NCI-H345 treated with DMSO at 0.1 percent for 48 hours (cell line): ENCODE results near the gene RAD23A.

Experiments
- DNase-seq: peaks from one replicate; lab custom pipeline; 2025; ENCODE audit not compliant: unreplicated experiment; lab: John Stamatoyannopoulos, UW

The RAD23A gene

DNA sequence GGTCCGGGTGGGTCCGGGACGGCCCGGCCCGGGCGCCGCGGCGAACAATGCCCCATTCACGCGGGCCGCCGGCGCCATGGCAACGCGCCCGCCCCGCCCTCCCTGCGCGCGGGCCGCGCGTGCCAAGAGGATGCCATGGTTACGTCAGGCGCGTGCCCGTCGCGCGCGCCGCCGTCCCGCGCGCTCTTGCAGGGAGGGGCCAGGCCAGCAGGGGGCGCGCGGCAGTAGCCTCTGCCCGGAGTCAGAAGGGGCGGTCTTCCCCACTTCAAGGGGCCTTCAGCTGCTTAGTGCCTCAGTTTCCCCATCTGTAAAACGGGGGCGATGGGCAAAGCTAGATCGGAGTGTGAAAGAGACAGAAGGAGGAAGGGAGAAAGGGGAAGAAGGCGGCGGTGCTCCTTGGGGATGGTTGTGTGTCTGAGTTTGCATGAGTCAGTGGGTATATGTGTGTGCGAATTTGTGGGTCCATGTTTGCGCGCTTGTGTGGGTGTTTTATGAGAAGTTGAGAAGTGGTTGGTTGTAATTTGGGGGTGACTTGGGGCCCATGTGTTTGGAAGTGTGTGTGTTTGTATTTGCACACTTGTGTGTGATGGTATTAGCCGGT is 38.0 kb downstream of the RAD23A start:
- DNase-seq: no peak

DNA sequence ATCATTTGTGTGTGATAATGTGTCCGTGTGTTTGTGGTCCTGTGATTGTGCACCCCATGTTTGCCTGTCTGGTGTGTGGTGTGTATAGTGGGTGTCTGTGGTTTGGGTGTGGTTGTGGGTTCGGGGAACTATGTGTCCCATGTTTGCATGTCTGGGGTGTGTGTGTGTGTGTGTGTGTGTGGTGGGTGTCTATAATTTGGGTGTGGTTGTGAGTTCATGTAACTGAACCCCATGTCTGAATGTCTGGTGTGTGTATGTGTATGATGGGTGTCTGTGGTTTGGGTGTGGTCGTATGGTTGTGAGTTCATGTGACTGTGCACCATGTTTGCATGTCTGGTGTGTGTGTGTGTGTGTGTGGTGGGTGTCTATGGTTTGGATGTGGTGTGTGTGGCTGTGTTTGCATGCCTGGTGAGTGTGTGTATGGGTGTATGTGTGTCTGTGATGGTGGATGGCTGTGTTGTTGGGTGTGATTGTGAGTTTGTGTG is 38.5 kb downstream of the RAD23A start:
- no peak for DNase-seq

DNA sequence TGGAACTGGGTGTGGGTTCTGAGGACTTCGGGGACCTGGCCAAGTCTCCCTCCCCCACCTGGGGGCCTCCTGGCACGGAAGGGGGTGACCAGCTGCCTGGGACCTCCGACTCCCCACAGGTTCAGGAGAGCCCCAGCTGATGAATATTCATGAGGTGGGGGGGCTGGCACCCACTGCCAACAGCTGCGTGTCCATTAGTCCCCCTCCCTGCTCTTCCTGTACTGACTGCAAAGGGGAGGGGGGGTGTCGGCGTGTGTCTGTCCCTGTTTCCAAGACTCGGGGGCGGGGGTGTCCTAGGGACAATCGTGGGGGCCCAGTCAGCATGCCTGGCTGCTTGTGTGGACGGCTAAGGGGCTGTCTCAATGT is 39.0 kb downstream of the RAD23A start:
- DNase-seq: no peak

DNA sequence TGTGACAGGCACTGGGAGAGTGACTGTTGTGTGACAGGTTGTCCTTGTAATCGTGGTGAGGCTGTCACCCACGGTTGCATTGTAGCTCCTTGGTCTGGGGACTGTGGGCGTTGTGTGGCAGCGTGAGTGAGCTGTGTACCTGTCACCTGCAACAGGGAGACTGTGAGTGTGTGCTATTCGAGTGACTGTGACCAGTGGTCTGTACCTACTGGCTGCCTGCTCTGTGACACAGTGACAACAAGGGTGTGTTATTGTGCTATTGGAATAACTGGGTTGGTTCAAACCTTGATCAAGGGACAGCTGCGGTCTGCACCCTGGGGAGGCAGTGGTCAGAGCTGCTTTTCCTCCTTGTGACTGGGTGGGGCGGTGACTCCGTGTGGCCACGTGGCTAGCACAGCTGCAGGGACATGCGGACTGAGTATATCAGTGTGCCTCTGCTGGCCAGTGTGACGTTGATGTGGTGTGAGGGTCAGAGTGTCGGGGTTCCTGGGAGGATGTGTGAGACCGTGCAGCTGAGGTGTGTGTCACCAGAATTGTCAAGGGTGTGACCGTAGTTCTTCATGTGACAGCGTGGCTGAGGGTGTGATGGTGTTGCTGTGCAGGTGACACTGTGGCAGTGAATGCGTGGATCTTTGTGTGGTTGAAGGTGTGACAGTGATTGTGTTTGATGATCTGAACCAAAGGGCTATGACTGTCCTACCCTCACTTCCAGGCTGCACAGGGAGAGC is 39.6 kb downstream of the RAD23A start:
- no peak for DNase-seq

DNA sequence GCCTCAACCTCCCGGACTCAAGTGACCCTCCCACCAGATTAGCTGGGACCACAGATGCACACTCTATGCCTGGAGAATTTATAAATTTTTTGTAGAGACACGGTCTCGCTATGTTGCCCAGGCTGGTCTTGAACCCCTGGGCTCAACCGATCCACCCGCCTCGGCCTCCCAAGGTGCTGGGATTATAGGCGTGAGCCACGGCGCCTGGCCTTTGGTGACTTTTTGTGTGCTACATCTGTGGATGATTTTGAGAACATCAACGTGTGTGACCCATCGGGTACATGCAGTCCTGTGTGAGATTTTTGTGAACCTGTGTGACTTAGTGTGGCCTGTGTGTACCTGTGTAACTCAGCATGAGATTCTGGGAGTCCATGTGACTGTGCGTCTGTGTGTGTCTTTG is 41.1 kb downstream of the RAD23A start:
- DNase-seq: no peak

DNA sequence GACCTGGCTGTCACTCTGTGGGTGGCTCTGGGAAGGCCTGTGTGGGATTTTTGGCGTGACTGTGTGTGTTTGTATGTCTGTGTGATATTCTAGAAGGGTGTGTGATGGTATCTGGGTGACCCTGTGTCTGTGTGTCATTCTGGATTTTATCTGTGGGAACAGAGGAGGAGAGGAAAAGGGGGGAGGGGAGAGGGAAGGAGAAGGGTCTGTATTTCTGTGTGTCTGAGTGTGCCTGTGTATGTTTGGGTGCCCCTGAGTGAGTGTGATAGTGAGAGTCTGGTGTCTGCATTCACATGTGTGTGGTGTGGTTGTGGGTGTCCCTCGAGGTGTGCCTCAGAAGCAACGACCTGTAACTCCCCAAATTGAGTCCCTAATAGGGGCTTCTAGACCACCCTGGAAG is 41.5 kb downstream of the RAD23A start:
- DNase-seq: no peak

DNA sequence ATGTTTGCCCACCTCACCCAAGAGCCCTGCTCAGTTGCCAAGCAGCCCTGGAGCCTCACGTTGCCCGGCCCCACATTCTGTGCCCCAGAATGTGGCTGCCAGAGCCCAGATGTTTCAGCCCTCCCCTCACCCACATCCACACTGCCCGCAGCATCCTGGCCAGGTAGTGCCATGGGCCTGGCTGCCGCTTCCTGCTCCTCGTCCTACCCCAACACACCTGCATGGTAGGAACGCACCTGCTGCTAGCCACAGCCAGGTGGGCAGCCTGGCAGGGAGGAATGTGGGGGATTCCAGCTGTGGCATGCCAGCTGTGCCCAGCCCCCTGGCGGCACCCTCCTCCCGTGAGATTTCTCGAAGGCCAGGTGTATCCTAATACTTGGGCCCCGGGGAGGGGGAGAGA is 42.1 kb downstream of the RAD23A start:
- no peak for DNase-seq

DNA sequence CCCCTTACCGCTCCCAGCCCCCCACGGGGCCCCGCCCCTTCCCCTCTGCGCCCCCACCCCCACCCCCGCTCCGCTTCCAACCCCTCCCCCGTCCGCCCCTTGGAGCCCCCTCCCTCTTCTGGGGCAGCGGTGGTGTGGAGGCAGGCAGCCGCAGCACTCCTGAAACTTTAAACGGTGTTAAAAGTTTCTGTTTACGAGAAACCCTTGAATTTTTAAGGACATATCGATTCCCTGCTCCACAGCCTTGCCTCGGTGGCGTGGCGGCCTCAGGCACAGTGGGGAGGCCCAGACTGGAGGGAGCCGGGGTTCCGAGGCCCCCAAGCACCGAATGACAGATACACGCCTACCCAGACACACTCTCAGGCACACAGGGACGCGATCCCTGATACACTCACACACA is 44.8 kb downstream of the RAD23A start:
- no peak for DNase-seq

DNA sequence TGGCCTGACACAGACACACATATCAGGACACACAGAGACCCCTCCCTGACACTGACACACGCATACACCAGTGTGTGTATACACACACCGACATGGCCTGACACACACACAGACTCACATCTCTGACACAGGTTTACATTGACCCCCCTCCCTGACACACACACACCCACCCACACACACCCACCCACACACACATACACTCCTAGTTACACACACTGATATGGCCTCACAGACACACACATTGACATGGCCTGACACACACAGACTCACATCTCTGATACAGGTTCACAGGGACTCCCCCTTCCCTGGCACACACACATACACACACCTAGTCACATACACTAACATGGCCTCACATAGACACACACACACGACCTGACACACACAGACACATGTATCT is 45.2 kb downstream of the RAD23A start:
- DNase-seq: no peak

DNA sequence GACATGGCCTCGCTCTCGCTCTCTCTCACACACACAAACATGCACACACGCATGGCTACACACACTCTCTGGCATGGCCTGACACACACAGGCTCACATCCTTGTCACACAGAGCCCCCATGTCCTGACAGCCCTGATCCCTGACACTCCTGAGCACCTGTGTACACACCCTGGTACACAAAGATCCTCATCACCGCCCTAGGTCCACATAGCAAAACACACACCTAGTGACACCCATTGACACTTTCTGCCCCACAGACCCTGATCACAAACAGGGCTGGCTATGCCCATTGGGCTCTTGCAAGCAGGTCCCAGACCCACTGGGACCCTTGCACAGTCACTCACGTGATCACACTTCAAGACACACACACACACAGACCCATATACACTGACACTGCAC is 45.6 kb downstream of the RAD23A start:
- DNase-seq: no peak

DNA sequence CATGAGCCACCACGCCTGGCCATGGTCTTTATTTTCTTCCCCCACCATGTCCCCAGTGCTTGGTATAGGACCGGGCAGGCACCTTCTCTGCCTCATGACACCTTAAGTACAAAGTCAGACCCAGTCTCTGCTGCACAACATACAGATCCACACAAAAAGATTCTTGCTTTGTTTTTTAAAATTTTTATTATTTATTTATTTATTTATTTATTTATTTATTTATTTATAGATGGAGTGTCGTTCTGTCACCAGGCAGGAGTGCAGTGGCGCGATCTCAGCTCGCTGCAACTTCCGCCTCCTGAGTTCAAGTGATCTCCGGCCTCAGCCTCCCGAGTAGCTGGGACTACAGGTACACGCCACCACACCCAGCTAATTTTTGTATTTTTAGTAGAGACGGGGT is 47.1 kb downstream of the RAD23A start:
- no peak for DNase-seq

DNA sequence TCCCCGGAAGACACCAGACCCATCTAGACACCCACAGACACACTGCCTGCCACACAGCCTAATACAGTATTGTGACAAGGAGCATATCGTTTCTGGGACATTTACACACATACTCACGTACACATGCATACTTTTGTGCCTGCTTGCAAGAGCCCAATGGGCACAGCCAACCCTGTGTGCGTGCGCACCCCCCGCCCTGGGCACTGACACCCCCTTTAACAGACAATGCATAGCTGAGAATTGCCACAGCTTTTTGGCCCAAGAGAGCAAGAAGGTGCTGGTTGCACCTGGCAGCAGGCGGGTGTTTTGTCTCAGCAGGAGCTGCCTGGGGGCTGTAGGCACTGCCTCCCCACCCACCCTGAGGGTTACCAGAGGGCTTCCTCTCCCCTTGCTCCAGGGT is 47.9 kb downstream of the RAD23A start:
- no peak for DNase-seq

DNA sequence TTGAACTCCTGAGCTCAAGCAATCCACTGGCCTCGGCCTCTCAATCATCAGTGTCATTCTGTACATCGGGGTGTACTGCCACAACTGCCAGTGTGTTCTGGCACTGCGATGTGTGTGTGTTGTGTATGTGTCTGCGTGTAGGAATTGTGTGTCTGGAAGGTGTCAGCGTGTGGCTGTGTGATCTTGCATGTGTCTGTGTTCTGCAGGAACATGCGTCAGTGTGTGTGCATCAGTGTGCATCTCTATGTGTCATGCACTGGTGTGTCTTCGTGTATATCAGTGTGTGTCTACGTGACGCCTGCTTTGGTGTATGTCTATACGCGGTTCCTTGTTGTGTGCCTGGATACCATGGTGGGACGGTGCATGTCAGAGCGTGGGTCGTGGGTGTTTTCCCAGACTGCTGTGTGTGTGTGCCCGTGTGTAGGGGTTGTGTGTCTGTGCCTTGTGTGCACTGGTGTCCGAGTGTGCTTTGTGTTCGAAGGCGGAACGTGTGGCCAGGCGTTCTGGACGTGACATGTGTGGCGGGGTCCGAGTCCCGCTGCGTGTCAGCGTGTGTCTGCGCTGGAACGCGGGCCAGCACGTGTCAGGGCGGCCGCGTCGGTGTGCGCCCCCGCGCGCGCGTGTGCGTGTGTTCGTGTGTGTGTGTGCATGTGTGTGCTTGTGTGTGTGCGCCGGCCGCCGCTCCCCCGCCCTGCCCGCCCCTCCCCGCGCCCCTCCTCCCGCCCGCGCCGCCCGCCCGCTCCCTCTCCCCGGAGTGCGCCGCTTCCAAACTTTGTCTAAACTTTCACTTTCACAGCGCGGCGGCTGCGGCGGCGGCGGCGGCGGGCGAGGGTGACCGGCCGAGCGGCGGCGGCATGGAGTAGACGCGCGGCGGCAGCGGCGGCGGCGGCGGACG is 49.3 kb downstream of the RAD23A start, which contains the start of gene NFIX:
Gene NFIX, plus strand, starts transcription at position 775 of the 895 bp plus-strand sequence. CDS start 363 bp downstream, outside the sequence.
- no peak for DNase-seq

DNA sequence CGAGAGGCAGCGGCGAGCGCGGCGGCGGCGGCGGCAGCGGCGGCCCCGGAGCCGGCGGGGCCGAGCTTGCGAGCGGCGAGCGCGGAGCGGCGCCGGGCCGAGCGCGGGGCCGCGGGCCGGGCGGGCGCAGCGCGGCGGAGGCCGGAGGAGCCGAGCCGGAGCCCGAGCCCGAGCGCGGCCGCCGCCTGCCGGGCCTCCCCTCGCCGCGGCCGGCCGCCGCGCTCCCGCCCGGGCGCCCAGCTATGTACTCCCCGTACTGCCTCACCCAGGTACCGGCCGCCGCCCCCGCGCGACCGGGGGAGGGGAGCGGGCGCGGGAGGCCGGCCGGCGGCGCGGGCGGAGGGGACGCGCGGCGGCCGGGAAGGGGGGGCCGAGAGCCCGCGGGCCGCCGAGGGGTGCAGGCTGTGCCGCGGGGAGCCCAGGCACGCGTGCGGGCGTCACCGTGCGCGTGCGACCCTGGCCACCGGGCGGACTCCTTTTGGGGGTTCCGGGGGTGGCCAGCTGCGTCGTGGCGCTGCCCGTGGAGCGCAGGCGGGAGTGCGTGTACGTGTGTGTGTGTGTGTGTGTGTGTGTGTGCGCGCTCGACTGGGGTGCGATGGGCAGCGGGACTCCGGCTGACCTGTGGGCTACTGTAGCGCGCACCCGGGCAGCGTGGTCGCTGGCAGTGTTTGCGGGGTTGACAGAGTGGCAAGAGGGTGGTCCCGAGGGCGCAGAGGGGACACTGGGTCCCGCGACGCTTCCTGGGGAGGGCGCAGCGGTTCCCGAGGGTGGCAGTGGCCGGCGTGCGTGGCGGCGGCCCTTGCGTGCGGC is 50.1 kb downstream of the RAD23A start:
- no peak for DNase-seq

DNA sequence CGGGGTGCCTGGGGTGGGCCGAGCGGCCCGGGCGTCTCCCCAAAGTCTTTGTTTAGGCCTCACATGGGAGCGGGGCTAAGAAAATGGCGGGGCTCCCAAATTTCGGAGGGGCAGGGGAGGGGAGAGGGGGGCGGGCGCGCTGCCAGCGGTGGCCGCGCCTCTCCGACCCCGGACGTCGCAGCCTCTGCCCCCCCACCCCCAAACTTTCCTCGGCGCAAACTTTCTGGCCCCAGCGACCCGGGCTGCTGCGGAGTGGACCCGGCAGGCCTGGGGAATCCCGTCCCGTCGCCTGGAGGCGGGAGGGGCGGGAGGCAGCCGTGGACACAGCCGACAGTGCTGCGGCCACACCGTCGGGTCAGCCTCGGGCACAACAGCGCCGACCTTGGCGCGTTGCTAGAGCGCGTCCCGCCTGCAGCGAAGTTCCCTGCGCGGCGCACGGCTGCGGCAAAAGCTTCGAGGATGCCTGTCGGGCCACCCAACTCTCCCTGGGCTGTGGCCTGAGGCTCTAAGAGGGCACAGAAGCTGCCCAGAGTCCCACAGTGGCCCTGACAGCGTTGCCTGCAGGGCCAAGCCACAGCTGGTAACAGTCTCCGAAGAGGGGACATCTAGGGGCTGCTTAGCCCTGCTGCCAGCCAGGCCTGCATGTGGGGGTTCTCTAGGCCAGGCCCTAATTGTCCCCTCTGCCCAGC is 50.9 kb downstream of the RAD23A start:
- no peak for DNase-seq

DNA sequence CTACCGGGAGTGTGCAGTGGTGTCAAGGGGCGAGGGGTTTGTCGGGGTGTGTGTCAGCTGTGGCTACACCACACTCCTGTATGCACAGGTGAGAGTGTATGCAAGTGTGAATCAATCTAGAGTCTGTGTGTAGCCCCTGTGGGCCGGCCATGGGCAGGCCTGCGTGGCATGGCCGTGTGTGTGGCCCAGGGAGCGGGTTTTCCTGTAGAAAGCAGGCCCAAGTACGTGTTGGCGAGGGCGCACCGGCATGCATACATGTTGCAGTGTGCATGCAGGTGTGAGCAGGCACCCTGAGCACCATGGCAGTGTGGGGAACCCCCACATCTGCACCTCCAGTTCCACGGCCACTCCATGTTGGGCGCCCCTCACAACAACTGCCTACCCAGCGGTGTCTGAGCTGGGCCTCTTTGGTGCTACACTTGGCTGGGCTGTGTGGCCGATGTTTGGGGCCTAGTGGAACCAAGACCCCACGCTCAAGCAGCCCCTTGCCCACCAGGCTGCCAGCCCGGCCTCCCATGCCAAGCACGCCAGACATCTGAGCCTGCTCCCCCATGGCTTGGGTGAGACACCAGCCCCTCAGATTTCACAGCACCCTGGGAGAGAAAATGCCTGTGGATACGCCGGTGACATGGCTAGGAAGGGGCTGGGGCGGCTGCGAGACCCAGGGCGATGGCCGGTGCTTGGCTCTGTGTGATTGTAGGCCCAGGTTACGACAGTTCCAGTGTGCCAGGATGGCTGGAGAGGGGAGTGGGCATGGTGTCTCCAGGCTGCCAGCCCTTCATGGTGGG is 51.7 kb downstream of the RAD23A start:
- no peak for DNase-seq

DNA sequence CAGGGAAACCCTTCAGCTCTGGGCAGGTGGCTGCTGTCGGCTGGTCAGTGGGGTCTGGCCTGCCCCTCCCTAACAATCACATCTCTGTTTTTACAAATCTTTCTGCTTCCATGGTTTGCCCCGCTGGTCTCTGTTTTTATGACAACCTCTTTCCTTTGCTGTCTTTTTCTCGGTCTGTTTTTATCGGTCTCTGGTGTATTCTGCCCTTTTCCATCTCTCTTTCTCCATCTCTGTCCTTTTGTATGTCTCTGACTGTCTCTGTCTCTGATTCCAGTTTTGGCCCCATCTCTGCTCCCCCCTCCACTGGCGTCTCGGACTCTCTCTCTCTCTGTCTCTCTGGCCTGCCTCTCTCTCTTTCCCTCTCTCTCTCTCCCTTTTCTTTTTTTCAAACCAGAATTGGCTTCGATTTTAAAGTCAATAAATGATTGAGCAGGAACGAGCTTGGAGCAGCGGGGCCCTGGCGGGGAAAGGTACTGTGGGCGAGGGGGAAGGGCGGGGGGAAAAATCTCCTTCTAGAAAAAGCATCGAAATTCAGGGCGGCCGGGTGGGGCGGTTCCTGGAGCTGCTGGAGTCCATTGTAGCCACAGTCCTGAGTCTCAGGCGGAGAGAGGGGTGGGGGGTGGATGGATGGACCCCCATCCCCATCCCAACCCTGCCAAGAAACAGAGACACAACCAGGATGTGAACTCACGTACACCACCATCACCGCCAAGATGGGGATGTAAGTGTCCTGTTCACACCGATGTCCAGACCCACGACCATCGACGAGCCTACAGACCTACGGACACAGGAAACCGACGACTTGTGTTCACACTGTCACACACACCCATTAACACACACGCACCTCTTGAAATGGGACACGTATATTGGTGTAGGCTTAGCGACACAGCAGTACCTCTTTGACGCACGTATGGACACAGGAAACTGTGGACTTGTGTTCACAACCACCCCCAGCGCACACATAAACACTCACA is 52.6 kb downstream of the RAD23A start:
- DNase-seq: no peak

DNA sequence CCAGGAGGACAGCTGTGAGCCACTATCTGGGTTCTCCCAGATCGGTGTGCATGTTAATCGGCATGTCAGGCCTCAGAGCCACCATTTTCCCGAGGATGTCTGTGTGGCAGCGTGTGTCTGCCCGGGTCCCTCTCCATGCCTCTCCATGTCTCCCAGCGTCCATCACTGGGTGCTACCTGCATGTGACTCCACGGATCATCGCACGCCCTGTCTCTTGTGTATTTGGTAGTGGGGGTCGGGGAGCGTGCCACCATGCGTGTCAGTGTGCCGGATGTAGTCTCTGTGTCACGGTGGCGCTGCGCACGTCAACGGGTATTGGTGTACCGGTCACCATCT is 55.5 kb downstream of the RAD23A start:
- no peak for DNase-seq
